Liver (tissue), 9 donors: ENCODE results near the gene NTNG1. TPM values are rescaled to one million over a fixed set of nuclear protein-coding genes. Genes with fewer than 3 reads are reported as not detected.

Experiments used
- DNase-seq: peaks from one replicate; pipeline ENCODE4 v3.0.0-alpha.2; 2017; ENCODE audit warnings: low spot score
- H3K27ac ChIP-seq, 2 donors: one replicate each; pipeline ENCODE4 v1.7.0; 2013; ENCODE audit warnings: inconsistent platforms in 2 of 2, low read length in 2 of 2, control low read depth in 1 of 2, low read depth in 1 of 2, mild to moderate bottlenecking in 1 of 2
- H3K27me3 ChIP-seq, 4 donors: one replicate each; pipeline versions ENCODE4 v1.6.1 to v1.7.0; 2013; ENCODE audit warnings: low read length in 3 of 4, inconsistent platforms in 1 of 4, mild to moderate bottlenecking in 1 of 4, moderate library complexity in 1 of 4; ENCODE audit not compliant: control insufficient read depth in 4 of 4, insufficient read depth in 4 of 4
- H3K36me3 ChIP-seq, 4 donors: one replicate each; pipeline versions ENCODE4 v1.6.1 to v1.7.0; 2013; ENCODE audit warnings: low read length in 3 of 4, mild to moderate bottlenecking in 3 of 4, low read depth in 1 of 4, moderate library complexity in 1 of 4; ENCODE audit not compliant: control insufficient read depth in 4 of 4, insufficient read depth in 3 of 4
- H3K4me1 ChIP-seq, 4 donors: one replicate each; pipeline versions ENCODE4 v1.6.1 to v1.7.0; 2013; ENCODE audit warnings: low read length in 3 of 4, mild to moderate bottlenecking in 3 of 4, moderate library complexity in 1 of 4; ENCODE audit not compliant: control insufficient read depth in 4 of 4, insufficient read depth in 4 of 4
- H3K4me3 ChIP-seq, 3 donors: one replicate each; pipeline versions ENCODE4 v1.6.1 to v1.7.0; 2013; ENCODE audit warnings: low read length in 3 of 3, control low read depth in 1 of 3, low read depth in 1 of 3, mild to moderate bottlenecking in 1 of 3
- H3K9ac ChIP-seq, 2 donors: one replicate each; pipeline ENCODE4 v1.7.0; 2013; ENCODE audit warnings: low read length in 2 of 2, mild to moderate bottlenecking in 2 of 2, moderate library complexity in 2 of 2, control low read depth in 1 of 2, low read depth in 1 of 2
- H3K9me3 ChIP-seq, 4 donors: one replicate each; pipeline versions ENCODE4 v1.6.1 to v1.7.0; 2013; ENCODE audit warnings: low read length in 3 of 4; ENCODE audit not compliant: control insufficient read depth in 4 of 4
- EGR1 ChIP-seq, 2 donors: IDR thresholded peaks; 2 replicates each; pipeline ENCODE4 v1.6.1; 2016 to 2018; ENCODE audit warnings: antibody characterized with exemption in 2 of 2, low read depth in 2 of 2
- FOXA1 ChIP-seq: IDR thresholded peaks from 2 replicates; pipeline ENCODE4 v1.6.1; 2016; ENCODE audit warnings: antibody characterized with exemption
- FOXA2 ChIP-seq: IDR thresholded peaks from 2 replicates; pipeline ENCODE4 v1.6.1; 2016; ENCODE audit warnings: antibody characterized with exemption
- GABPA ChIP-seq, 2 donors: IDR thresholded peaks in 1 of 2; conservative IDR thresholded peaks in 1 of 2; 2 replicates each; pipeline ENCODE4 v1.6.1; 2016; ENCODE audit warnings: antibody characterized with exemption in 2 of 2, mild to moderate bottlenecking in 1 of 2, moderate library complexity in 1 of 2
- HNF4A ChIP-seq, 2 donors: conservative IDR thresholded peaks; 2 replicates each; pipeline ENCODE4 v1.6.1; 2016; ENCODE audit warnings: antibody characterized with exemption in 2 of 2, mild to moderate bottlenecking in 2 of 2
- HNF4G ChIP-seq: IDR thresholded peaks from 2 replicates; pipeline ENCODE4 v1.6.1; 2016; ENCODE audit warnings: antibody characterized with exemption
- JUND ChIP-seq, 2 donors: IDR thresholded peaks; 2 replicates each; pipeline ENCODE4 v1.6.1; 2016; ENCODE audit warnings: antibody characterized with exemption in 2 of 2
- NR2F2 ChIP-seq: IDR thresholded peaks from 2 replicates; pipeline ENCODE4 v1.6.1; 2016; ENCODE audit warnings: antibody characterized with exemption
- RAD21 ChIP-seq, 2 donors: IDR thresholded peaks; 2 replicates each; pipeline ENCODE4 v1.6.1; 2016; ENCODE audit warnings: antibody characterized with exemption in 2 of 2, mild to moderate bottlenecking in 2 of 2
- RXRA ChIP-seq, 2 donors: IDR thresholded peaks; 2 replicates each; pipeline ENCODE4 v1.6.1; 2017 to 2018; ENCODE audit warnings: antibody characterized with exemption in 2 of 2, mild to moderate bottlenecking in 1 of 2
- SP1 ChIP-seq: IDR thresholded peaks from 2 replicates; pipeline ENCODE4 v1.6.1; 2018; ENCODE audit warnings: antibody characterized with exemption, mild to moderate bottlenecking
- TAF1 ChIP-seq: conservative IDR thresholded peaks from 2 replicates; pipeline ENCODE4 v1.6.1; 2016; ENCODE audit warnings: antibody characterized with exemption, mild to moderate bottlenecking
- YY1 ChIP-seq: IDR thresholded peaks from 2 replicates; pipeline ENCODE4 v1.6.1; 2016; ENCODE audit warnings: antibody characterized with exemption, mild to moderate bottlenecking
- WGBS: extraction: QIAGEN DNeasy Blood & Tissue Kit; methylation state at CpG from one replicate; pipeline ENCODE4 v1.1.7; 2013; 5-methylcytosine and 5-hydroxymethylcytosine counted together
- polyA plus RNA-seq, 2 donors: library from polyadenylated mRNA; stranded (reverse) in 1 of 2; unstranded in 1 of 2; fragments of 200-250 nt in 1 of 2; fragments of >200 nt in 1 of 2; fragmentation: Nextera tagmentation in 1 of 2; extraction: Ambion mirVana in 1 of 2; gene quantifications; one replicate each; pipeline versions ENCODE4 v1.2.1 to v1.2.3, GENCODE V29; 2013 to 2015
- total RNA-seq, 2 donors: library from RNA; depleted of rRNA; stranded (reverse); fragments of >200 nt; gene quantifications; one replicate each; pipeline ENCODE4 v1.2.3, GENCODE V29; 2014
- TF ChIP-seq, protein P1 (sequence below): IDR thresholded peaks from 2 replicates; pipeline ENCODE4 v1.6.1; 2016; ENCODE audit warnings: antibody characterized with exemption, mild to moderate bottlenecking
- TF ChIP-seq, protein P2 (sequence below): IDR thresholded peaks from 2 replicates; pipeline ENCODE4 v1.6.1; 2016; ENCODE audit warnings: antibody characterized with exemption
- TF ChIP-seq, protein P3 (sequence below): IDR thresholded peaks from 2 replicates; pipeline ENCODE4 v1.6.1; 2016; ENCODE audit warnings: antibody characterized with exemption
- TF ChIP-seq, protein P4 (sequence below): IDR thresholded peaks from 2 replicates; pipeline ENCODE4 v1.6.1; 2016; ENCODE audit warnings: antibody characterized with exemption
- TF ChIP-seq, protein P5 (sequence below): fragments of 150-350 bp; IDR thresholded peaks from 2 replicates; pipeline ENCODE4 v1.5.1; 2017; ENCODE audit warnings: improper control_type of control experiment, low read depth, low read length; ENCODE audit not compliant: missing input control
- donor health status: healthy.
- donor health status: healthy.
- donor health status: healthy.
- donor health status: healthy.
- donor health status: healthy.

The NTNG1 gene
- total and polyA plus RNA-seq, 4 donors = under 0.01 TPM; not detected in 2

DNA sequence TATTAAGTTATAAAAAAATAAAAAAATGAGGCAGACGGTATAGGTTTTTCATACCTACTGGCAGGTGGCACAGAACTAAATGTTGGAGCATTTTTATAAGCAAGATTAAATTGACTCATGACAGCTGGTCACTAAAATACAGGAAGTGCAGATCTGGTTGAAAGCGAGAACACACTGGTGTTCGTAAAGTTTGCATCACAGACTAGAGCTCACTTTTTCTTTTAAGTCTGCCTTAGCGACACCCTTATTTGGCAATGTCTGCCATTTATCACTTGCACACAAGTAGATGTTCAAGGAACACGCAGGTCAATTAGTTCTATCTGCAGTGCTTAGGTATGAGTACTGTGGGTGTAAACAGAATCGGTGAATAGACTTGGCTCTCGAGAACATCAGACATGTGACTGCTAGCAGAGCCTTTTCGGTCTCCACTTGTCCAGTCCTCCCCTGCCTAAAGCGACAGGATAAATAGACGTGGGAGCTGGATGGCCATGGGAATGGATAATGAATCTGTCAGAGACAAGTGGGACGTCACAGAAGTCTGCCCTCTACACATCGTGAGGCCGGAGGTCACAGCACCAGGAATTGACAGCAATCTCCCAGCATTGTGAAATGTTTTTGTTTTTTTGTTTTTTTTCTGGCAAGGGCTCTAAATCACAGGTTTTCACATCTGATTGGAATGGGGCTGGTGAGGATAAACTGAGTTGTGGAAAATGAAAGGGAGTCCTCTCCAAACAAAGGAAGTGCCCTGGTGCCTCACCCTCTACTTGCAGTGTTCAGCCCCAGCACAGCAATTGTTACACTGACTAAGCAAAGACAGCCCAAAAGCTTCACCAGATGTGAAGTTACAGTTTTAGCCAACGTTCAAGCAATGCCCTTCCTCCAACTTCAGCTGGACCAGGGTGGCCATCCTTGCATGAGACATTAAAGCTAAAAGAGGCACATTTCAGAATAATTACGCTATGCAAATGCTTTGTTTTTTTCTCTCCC is 248.9 kb downstream of the NTNG1 start:
- no peaks in the 10 kb centered on the region for H3K27me3 ChIP-seq
- no peak for DNase-seq
- no peaks in the 10 kb centered on the region for H3K9me3 ChIP-seq
- no peak overlapping the region for H3K27ac ChIP-seq
- H3K9ac ChIP-seq = no peak overlapping the region
- no peak overlapping the region for H3K4me3 ChIP-seq
- no peaks in the 10 kb centered on the region for H3K4me1 ChIP-seq
- H3K36me3 ChIP-seq = no peaks in the 10 kb centered on the region
- WGBS = 66% methylated on average over 15 of the region's 15 CpGs
- TF ChIP-seq, protein P1, sequence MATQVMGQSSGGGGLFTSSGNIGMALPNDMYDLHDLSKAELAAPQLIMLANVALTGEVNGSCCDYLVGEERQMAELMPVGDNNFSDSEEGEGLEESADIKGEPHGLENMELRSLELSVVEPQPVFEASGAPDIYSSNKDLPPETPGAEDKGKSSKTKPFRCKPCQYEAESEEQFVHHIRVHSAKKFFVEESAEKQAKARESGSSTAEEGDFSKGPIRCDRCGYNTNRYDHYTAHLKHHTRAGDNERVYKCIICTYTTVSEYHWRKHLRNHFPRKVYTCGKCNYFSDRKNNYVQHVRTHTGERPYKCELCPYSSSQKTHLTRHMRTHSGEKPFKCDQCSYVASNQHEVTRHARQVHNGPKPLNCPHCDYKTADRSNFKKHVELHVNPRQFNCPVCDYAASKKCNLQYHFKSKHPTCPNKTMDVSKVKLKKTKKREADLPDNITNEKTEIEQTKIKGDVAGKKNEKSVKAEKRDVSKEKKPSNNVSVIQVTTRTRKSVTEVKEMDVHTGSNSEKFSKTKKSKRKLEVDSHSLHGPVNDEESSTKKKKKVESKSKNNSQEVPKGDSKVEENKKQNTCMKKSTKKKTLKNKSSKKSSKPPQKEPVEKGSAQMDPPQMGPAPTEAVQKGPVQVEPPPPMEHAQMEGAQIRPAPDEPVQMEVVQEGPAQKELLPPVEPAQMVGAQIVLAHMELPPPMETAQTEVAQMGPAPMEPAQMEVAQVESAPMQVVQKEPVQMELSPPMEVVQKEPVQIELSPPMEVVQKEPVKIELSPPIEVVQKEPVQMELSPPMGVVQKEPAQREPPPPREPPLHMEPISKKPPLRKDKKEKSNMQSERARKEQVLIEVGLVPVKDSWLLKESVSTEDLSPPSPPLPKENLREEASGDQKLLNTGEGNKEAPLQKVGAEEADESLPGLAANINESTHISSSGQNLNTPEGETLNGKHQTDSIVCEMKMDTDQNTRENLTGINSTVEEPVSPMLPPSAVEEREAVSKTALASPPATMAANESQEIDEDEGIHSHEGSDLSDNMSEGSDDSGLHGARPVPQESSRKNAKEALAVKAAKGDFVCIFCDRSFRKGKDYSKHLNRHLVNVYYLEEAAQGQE = no peak
- TF ChIP-seq JUND (IDR thresholded peaks at IDR 0.05) (no peak), SP1 (no peak), RAD21 (IDR thresholded peaks at IDR 0.05) (no peak), EGR1 (IDR thresholded peaks at IDR 0.05; ENCODE audit: low read depth in 2 of 2) (no peak), HNF4G (no peak), GABPA (IDR thresholded peaks at IDR 0.05 in 1 of 2, conservative IDR thresholded peaks at IDR 0.05 in 1 of 2) (no peak), YY1 (no peak), TAF1 (no peak), NR2F2 (no peak), FOXA1 (no peak), FOXA2 (no peak), HNF4A (conservative IDR thresholded peaks at IDR 0.05) (no peak), RXRA (IDR thresholded peaks at IDR 0.05) (no peak)
- TF ChIP-seq, protein P2, sequence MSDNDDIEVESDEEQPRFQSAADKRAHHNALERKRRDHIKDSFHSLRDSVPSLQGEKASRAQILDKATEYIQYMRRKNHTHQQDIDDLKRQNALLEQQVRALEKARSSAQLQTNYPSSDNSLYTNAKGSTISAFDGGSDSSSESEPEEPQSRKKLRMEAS = no peak
- TF ChIP-seq, protein P3, sequence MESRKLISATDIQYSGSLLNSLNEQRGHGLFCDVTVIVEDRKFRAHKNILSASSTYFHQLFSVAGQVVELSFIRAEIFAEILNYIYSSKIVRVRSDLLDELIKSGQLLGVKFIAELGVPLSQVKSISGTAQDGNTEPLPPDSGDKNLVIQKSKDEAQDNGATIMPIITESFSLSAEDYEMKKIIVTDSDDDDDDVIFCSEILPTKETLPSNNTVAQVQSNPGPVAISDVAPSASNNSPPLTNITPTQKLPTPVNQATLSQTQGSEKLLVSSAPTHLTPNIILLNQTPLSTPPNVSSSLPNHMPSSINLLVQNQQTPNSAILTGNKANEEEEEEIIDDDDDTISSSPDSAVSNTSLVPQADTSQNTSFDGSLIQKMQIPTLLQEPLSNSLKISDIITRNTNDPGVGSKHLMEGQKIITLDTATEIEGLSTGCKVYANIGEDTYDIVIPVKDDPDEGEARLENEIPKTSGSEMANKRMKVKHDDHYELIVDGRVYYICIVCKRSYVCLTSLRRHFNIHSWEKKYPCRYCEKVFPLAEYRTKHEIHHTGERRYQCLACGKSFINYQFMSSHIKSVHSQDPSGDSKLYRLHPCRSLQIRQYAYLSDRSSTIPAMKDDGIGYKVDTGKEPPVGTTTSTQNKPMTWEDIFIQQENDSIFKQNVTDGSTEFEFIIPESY = no peak
- TF ChIP-seq, protein P4, sequence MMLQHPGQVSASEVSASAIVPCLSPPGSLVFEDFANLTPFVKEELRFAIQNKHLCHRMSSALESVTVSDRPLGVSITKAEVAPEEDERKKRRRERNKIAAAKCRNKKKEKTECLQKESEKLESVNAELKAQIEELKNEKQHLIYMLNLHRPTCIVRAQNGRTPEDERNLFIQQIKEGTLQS = no peak
- TF ChIP-seq, protein P5, sequence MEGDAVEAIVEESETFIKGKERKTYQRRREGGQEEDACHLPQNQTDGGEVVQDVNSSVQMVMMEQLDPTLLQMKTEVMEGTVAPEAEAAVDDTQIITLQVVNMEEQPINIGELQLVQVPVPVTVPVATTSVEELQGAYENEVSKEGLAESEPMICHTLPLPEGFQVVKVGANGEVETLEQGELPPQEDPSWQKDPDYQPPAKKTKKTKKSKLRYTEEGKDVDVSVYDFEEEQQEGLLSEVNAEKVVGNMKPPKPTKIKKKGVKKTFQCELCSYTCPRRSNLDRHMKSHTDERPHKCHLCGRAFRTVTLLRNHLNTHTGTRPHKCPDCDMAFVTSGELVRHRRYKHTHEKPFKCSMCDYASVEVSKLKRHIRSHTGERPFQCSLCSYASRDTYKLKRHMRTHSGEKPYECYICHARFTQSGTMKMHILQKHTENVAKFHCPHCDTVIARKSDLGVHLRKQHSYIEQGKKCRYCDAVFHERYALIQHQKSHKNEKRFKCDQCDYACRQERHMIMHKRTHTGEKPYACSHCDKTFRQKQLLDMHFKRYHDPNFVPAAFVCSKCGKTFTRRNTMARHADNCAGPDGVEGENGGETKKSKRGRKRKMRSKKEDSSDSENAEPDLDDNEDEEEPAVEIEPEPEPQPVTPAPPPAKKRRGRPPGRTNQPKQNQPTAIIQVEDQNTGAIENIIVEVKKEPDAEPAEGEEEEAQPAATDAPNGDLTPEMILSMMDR = no peak
